Myocyte (in vitro differentiated cells): ENCODE measurements around the gene VPS25. TPM values are rescaled to one million over a fixed set of nuclear protein-coding genes. Genes with fewer than 3 reads are reported as not detected.

ENCODE experiments used
- microRNA-seq: library from miRNA; unstranded; fragments of <30 nt; microRNA quantifications from one replicate; pipeline ENCODE4, GENCODE V29; 2016
- total RNA-seq: library from RNA; depleted of rRNA; stranded (reverse); fragments of >200 nt; gene quantifications from 2 replicates; pipeline ENCODE4 v1.2.3, GENCODE V29; 2014

Gene VPS25
- total RNA-seq, 1 donor from 2014 or later, result 60.8 TPM

Small RNAs within 50 kb of the gene (microRNA-seq; reads per million reads assigned to microRNA genes)
- not detected for gene MIR6781

Other genes starting within 250 kb of the VPS25 start
- 94.1 and 98.8 TPM in 2 replicates for gene NAGLU, start 237.2 kb upstream of the VPS25 start, total RNA-seq
- gene HSD17B1, start 220.5 kb upstream of the VPS25 start, total RNA-seq, result 0.56 and 0.88 TPM in 2 replicates
- 23.7 and 24.4 TPM in 2 replicates for gene COASY, start 211.3 kb upstream of the VPS25 start, total RNA-seq
- 41.1 and 47.1 TPM in 2 replicates for gene MLX, start 206.3 kb upstream of the VPS25 start, total RNA-seq
- gene PSMC3IP, start 195.7 kb upstream of the VPS25 start, total RNA-seq, result 1.2 and 2.3 TPM in 2 replicates
- gene RETREG3, start 164.1 kb upstream of the VPS25 start, total RNA-seq, result 44.5 and 60.6 TPM in 2 replicates
- gene TUBG1, start 163.8 kb upstream of the VPS25 start, total RNA-seq, result 79.8 and 91.1 TPM in 2 replicates
- gene TUBG2, start 114.2 kb upstream of the VPS25 start, total RNA-seq, result 16.7 and 21.3 TPM in 2 replicates
- gene PLEKHH3, start 96.5 kb upstream of the VPS25 start, total RNA-seq, result 49.1 and 58.6 TPM in 2 replicates
- gene CCR10, start 91.6 kb upstream of the VPS25 start, total RNA-seq, result 0.53 TPM in 1 of 2 replicates, not detected in the other
- 2.6 and 3.4 TPM in 2 replicates for gene CNTNAP1, start 90.9 kb upstream of the VPS25 start, total RNA-seq
- 24.6 and 28.6 TPM in 2 replicates for gene EZH1, start 28.4 kb upstream of the VPS25 start, total RNA-seq
- gene RAMP2, start 12.2 kb upstream of the VPS25 start, total RNA-seq, result 0.26 TPM in 1 of 2 replicates, not detected in the other
- 0.16 TPM in 1 of 2 replicates, not detected in the other for gene WNK4, start 7.2 kb downstream of the VPS25 start, total RNA-seq
- gene COA3, start 25.3 kb downstream of the VPS25 start, total RNA-seq, result 53.4 and 72.8 TPM in 2 replicates
- gene CNTD1, start 25.4 kb downstream of the VPS25 start, total RNA-seq, result not detected in 2 replicates
- 73.5 and 124 TPM in 2 replicates for gene BECN1, start 50.8 kb downstream of the VPS25 start, total RNA-seq
- gene PSME3, start 59.9 kb downstream of the VPS25 start, total RNA-seq, result 88.9 and 103 TPM in 2 replicates
- gene AOC2, start 71.1 kb downstream of the VPS25 start, total RNA-seq, result 0.40 and 0.78 TPM in 2 replicates
- gene AOC3, start 77.8 kb downstream of the VPS25 start, total RNA-seq, result 0.47 and 0.67 TPM in 2 replicates
- gene G6PC1, start 127.3 kb downstream of the VPS25 start, total RNA-seq, result not detected in 2 replicates
- 30.6 and 38.4 TPM in 2 replicates for gene AARSD1, start 191.0 kb downstream of the VPS25 start, total RNA-seq
- 28.8 and 29.1 TPM in 2 replicates for gene PTGES3L, start 206.6 kb downstream of the VPS25 start, total RNA-seq
- 8.8 and 14.8 TPM in 2 replicates for gene RUNDC1, start 207.1 kb downstream of the VPS25 start, total RNA-seq
- gene RPL27, start 225.0 kb downstream of the VPS25 start, total RNA-seq, result 1,015 and 1,025 TPM in 2 replicates
- gene IFI35, start 233.3 kb downstream of the VPS25 start, total RNA-seq, result 18.5 and 23.6 TPM in 2 replicates
- 346 and 366 TPM in 2 replicates for gene VAT1, start 248.9 kb downstream of the VPS25 start, total RNA-seq